ENCODE measurements around the gene SVIL.

- no peak for TF ChIP-seq POLR2A (IDR thresholded peaks at IDR 0.05; ENCODE audit: low read depth, low read length)
- TF ChIP-seq POLR2AphosphoS5 (IDR thresholded peaks at IDR 0.05; ENCODE audit: low read depth, low read length) = no peak
- no peak for TF ChIP-seq SPI1 (IDR thresholded peaks at IDR 0.05; ENCODE audit: low read depth, low read length)
- no peak for TF ChIP-seq PAX5 (IDR thresholded peaks at IDR 0.05; ENCODE audit: insufficient read depth, low read length, severe bottlenecking)
- no peak for TF ChIP-seq TAF1 (IDR thresholded peaks at IDR 0.05; ENCODE audit: low read depth, low read length)
- TF ChIP-seq POU2F2 (IDR thresholded peaks at IDR 0.05; ENCODE audit: low read depth, low read length) = no peak
Observed at GRCh38 chr10:29576681-29577080, 58.1 kb downstream of the SVIL start.
